ENCODE results near the gene PILRB. TPM values are rescaled to one million over a fixed set of nuclear protein-coding genes. Genes with fewer than 3 reads are reported as not detected.
A peak's percentile ranks its signal among the peaks of the same experiment; 100 is the strongest.
"Not testable (repeated sequence)": the region's sequence is repeated elsewhere in the genome, so short reads cannot be mapped to it uniquely, and the experiment has no call there.

PILRB gene
- polyA plus RNA-seq (ENCODE audit: insufficient read depth in 1 of 5, insufficient read length in 5 of 5, low replicate concordance in 1 of 5) = 10 to 100 TPM; 30.4 to 52.3 (median 39.1) TPM
- long read RNA-seq, donor 1, partial matches to known transcripts = 24 of 25 reads
- long read RNA-seq, donor 1, other reads (novel, unspliced or antisense) = 0 of 25 reads
- long read RNA-seq, donor 2, partial matches to known transcripts = 0 of 2 reads
- long read RNA-seq, donor 2, other reads (novel, unspliced or antisense) = 0 of 2 reads
- long read RNA-seq, donor 3, partial matches to known transcripts = 21 of 21 reads
- long read RNA-seq, donor 3, other reads (novel, unspliced or antisense) = 0 of 21 reads
- long read RNA-seq, donor 4, transcript PILRB-213 (4 exons, 993 nt) = major isoform, 6 of 6 reads
- long read RNA-seq, donor 4, partial matches to known transcripts = 0 of 6 reads
- long read RNA-seq, donor 4, other reads (novel, unspliced or antisense) = 0 of 6 reads
- long read RNA-seq, donor 5, partial matches to known transcripts = 0 of 2 reads
- long read RNA-seq, donor 5, other reads (novel, unspliced or antisense) = 0 of 2 reads
- long read RNA-seq, donor 6, partial matches to known transcripts = 0 of 1 reads
- long read RNA-seq, donor 6, other reads (novel, unspliced or antisense) = 0 of 1 reads
- long read RNA-seq, donor 7, partial matches to known transcripts = 0 of 1 reads
- long read RNA-seq, donor 7, other reads (novel, unspliced or antisense) = 0 of 1 reads
- long read RNA-seq, donor 8, partial matches to known transcripts = 0 of 1 reads
- long read RNA-seq, donor 8, other reads (novel, unspliced or antisense) = 0 of 1 reads

GRCh38 chr7:100358027-100358856, at the start of gene PILRB:
PILRB (plus strand) TSS chr7:100358117; CDS start chr7:100358303, 186 bp downstream.
- DNase-seq = no peak

- DNase-seq = not testable (repeated sequence)
Observed at GRCh38 chr7:100318329-100318728, 39.6 kb upstream of the PILRB start.

DNA sequence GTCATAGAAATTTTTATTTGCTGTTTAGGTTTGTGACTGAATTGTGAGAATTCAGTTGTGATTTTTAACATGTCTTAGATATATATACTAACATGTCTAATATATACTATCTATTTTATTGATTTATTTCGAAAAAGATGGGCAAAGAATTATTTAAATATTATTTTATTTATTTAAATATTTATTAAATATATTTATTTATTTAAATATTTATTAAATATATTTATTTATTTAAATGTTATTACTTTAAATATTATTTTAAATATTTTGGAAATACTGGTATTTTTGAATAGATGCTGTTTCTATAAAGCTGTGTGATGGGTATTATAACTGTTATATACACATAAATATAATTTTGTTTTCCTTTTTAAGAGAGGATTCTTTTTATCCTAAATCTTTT, 36.3 kb upstream of the PILRB start:
- not testable (repeated sequence) for DNase-seq

DNA sequence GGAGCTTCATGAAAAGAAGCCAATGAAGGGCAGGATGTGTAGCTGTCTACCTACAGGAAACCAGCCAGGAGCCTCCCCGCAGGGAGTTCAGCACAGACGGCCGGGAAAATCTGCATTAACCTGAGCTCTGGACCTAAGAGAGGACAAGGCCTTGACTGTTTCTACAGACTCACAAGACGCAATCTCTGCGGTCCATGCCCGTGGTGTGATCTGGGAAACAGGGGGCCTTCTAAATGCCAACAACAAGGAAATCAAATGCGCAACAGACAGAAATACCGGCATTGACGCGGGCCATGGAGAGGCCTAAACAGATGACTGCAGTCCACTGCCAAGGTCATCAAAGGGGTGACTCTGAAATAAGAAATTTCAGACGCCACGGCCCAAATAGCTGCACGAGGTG, 33.7 kb upstream of the PILRB start:
- not testable (repeated sequence) for DNase-seq

DNA sequence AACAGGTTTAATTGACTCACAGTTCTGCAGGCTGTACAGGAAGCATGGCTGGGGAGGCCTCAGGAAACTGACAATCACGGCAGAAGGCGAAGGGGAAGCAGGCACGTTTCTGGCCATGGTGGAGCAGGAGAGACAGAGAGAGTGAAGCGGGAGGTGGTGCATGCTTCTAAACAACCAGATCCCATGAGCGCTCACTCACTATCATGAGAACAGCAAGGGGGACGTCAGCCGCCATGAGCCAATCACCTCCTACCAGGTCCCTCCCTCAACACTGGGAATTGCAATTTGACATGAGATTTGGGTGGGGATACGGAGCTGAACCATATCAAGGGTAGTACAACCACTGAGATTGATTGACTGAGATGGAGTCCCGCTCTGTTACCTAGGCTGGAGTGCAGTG, 32.2 kb upstream of the PILRB start:
- DNase-seq = not testable (repeated sequence)

DNA sequence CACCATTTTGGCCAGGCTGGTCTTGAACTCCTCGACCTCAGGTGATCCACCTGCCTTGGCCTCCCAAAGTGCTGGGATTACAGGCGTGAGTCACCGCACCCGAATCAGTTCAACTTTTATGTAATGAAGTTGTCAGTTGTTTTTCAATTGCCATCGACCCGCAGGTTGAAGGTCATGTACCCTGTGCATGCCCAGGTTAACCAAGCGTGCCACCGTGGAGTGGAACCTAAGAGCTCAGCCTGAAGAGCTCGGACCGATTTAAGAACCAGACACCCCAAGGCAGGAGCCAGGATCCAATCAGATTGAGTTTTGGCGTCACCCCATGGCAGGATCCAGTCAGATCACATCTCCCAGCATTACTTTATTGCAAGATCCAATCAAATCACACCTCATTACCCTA, 31.0 kb upstream of the PILRB start:
- DNase-seq = not testable (repeated sequence)

GRCh38 chr7:100335566-100336466, 22.1 kb upstream of the PILRB start:
- peak; percentile 91 to 92 for DNase-seq

DNA sequence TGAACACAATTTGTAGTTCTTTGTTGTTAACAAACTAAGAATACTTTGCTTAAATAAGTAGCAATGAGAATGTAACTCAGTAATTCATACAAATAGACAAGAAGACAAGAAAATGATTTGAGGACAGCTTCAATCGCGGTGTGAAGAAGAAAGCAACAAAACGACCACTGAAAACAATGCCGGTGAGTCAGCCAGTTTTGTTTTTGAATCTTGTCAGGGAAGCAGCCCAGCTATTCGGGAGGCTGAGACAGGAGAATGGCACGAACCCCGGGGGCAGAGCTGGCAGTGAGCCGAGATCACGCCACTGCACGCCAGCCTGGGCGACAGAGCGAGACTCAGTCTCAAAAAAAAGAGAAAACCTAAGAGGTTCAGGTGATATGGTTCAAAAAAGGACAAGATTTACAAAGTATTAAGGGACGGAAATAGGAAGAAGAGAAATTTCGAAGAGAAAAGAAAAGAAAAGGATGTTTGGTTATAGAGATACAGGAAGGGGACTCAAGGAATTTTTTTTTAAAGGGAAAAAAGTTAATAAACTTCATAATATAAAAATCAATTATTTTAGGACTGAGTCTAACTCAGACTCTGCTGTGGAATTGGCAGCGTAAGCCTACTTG, 19.7 kb upstream of the PILRB start:
- DNase-seq = not testable (repeated sequence)

DNA sequence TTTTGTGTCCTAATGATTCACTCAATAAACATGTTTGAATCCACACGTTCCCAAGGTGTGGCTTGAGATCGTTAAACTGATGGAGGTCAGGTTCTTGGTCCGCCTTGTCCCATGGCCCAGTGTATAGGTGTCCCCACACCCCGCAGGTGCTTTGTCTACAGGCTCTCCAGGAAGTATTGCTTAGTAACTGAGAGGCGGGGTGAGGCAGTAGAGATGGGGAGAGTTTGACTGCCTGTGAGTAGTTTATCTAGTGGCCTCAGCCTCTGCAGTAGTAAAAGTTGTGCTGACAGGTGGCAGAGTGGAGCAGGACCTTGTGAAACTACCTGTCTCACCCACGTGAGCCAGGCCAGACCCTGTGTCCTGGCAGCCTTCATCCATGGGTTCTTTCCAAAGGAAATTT, 16.6 kb upstream of the PILRB start:
- not testable (repeated sequence) for DNase-seq

DNA sequence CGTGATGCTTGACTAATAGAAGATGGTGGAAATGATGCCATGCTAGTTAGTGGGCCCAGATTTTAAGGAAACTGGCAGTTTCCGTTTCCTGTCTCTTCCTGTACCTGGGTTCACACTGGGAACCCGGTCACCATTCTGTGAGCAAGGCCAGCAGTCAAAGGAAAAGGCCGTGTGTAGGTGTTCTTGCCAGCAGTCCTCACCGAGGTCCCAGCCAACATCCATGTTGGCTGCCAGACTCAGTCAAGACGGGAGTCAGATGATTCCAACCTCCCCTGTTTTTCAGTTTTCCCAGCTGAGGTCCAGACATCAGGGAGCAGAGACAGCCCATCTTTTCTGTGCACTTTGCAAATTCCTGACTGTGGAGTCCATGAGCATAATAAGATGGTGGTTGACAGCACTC, 15.2 kb upstream of the PILRB start:
- DNase-seq = no peak

- DNase-seq = not testable (repeated sequence)
Observed at GRCh38 chr7:100344124-100344559, 13.8 kb upstream of the PILRB start.

DNA sequence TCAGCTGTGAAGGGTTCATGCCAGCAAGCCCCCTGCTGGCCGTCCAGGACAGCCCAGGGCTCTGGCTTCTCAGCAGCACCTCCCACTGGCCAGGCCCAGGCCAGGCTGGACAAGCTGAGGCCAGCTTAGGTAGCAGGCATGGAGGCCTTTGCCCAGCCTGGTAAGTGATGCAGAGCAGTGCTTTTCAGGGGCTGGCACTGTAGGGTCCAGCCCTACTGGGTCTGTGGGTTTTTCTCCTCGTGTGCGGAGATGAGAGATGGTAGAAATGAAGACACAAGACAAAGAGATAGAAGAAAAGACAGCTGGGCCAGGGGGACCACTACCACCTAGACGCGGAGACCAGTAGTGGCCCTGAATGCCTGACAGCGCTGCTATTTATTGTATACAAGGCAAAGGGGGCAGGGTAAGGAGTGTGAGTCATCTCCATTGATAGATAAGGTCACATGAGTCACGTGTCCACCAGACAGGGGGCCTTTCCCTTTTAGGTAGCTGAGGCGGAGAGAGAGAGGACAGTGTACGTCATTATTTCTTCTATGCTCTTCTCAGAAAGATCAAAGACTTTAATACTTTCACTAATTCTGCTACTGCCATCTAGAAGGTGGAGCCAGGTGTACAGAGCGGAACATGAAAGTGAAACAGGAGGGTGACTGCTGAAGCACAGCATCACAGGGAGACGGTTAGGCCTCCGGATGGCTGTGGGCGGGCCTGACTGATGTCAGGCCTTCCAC, 13.2 kb upstream of the PILRB start:
- DNase-seq = not testable (repeated sequence)

DNA sequence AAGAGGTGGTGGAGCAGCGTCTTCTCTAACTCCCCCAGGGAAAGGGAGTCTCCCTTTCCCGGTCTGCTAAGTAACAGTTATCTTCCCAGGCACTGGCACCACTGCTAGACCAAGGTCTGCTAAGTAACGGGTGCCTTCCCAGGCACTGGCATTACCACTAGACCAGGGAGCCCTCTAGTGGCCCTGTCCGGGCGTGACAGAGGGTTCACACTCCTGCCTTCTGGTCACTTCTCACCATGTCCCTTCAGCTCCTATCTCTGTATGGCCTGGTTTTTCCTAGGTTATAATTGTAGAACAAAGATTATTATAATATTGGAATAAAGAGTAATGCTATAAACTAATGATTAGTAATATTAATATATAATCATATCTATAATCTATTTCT, 12.6 kb upstream of the PILRB start:
- not testable (repeated sequence) for DNase-seq

- DNase-seq = no peak
Observed at GRCh38 chr7:100346921-100347320, 11.0 kb upstream of the PILRB start.

DNA sequence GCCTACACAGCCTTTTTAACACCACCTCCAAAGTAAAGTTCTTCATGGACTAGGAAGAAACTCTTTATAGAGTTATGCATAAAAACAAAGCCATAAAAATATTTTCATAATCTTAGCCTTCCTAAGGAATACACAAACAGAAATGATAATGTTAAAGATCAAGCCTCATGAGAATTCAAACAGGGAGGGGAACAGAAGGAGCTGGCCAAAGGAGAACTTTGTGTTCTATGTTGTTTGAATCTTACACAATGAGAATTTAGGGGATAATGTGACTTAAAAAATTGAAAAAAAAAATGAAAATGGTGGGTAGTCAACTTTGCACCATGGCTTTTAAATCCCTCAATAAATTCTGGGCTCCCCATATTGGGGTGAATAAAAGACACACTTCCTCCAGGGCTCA, 9.1 kb upstream of the PILRB start:
- no peak for DNase-seq

GRCh38 chr7:100349757-100350156, 8.2 kb upstream of the PILRB start:
- no peak for DNase-seq

DNA sequence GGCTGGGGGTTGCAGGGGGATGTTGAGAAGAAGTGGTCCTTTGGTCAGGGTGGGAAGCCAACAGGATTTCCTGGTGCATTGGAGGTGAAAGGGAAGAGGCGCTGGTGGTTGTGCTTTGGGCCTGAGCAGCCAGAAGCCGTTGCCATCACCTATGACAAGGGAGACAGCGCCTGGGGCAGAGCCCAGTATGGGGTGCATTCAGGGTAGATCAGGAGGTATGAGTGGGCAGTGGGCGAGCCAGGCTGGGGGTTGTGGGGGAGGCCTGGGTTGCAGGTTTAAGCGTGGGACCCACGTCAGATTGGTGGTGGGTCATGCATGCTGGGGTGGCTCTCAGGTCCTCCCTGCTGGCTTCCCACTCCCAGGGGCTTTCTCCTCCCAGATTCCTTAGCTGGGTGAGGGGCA, 6.3 kb upstream of the PILRB start:
- DNase-seq = no peak

GRCh38 chr7:100352230-100352781, 5.6 kb upstream of the PILRB start:
- DNase-seq = not testable (repeated sequence)

GRCh38 chr7:100352984-100353684, 4.8 kb upstream of the PILRB start:
- DNase-seq = no peak

Data from right lung (tissue), 10 donors.